Mesenchymal stem cell (in vitro differentiated cells and primary cell): ENCODE measurements around the gene ALG10B.
"Not testable (repeated sequence)": the region's sequence is repeated elsewhere in the genome, so short reads cannot be mapped to it uniquely, and the experiment has no call there.

ENCODE experiments used
- DNase-seq: peaks from one replicate; pipeline ENCODE4 v3.0.0-alpha.2; 2013
- H2AFZ ChIP-seq: one replicate; pipeline ENCODE4 v1.6.1; 2013; ENCODE audit warnings: low read depth, mild to moderate bottlenecking, control low read depth, inconsistent platforms, low read length, moderate library complexity
- H2AK5ac ChIP-seq: 2 replicates; pipeline ENCODE4 v1.6.1; 2013; ENCODE audit warnings: low read length, moderate library complexity, mild to moderate bottlenecking, inconsistent platforms; ENCODE audit not compliant: severe bottlenecking
- H2BK120ac ChIP-seq: one replicate; pipeline ENCODE4 v1.6.1; 2013; ENCODE audit warnings: low read depth, mild to moderate bottlenecking, inconsistent platforms, low read length, moderate library complexity
- H2BK12ac ChIP-seq, 2 experiments: one replicate each; pipeline ENCODE4 v1.6.1; 2013; ENCODE audit warnings: inconsistent platforms in 2 of 2, low read length in 2 of 2, mild to moderate bottlenecking in 2 of 2, moderate library complexity in 2 of 2, control low read depth in 1 of 2
- H2BK15ac ChIP-seq: one replicate; pipeline ENCODE4 v1.6.1; 2013; ENCODE audit warnings: mild to moderate bottlenecking, low read depth, inconsistent platforms; ENCODE audit not compliant: poor library complexity, severe bottlenecking
- H2BK5ac ChIP-seq: 2 replicates; pipeline ENCODE4 v1.6.1; 2013; ENCODE audit warnings: low read depth, mild to moderate bottlenecking, low read length, control low read depth, inconsistent platforms; ENCODE audit not compliant: poor library complexity, severe bottlenecking
- H3K14ac ChIP-seq, 2 experiments: one replicate each; pipeline ENCODE4 v1.6.1; 2013; ENCODE audit warnings: inconsistent platforms in 2 of 2, low read length in 2 of 2, control low read depth in 1 of 2, mild to moderate bottlenecking in 1 of 2, moderate library complexity in 1 of 2
- H3K18ac ChIP-seq, 2 experiments: one replicate each; pipeline ENCODE4 v1.6.1; 2013; ENCODE audit warnings: inconsistent platforms in 2 of 2, low read length in 2 of 2, control low read depth in 1 of 2, low read depth in 1 of 2, mild to moderate bottlenecking in 1 of 2
- H3K23ac ChIP-seq, 2 experiments: one replicate each; pipeline ENCODE4 v1.6.1; 2013; ENCODE audit warnings: inconsistent platforms in 2 of 2, low read length in 2 of 2, mild to moderate bottlenecking in 2 of 2, moderate library complexity in 2 of 2, control low read depth in 1 of 2
- H3K27ac ChIP-seq: 2 replicates; pipeline ENCODE4 v1.5.1; 2013; ENCODE audit warnings: mild to moderate bottlenecking, moderate library complexity, low read length, control low read depth, inconsistent platforms; ENCODE audit not compliant: poor library complexity, severe bottlenecking
- H3K27me3 ChIP-seq, 2 experiments: 2 replicates each; pipeline versions ENCODE4 v1.6.1 to v1.7.0; 2013; ENCODE audit warnings: low read length in 2 of 2, mild to moderate bottlenecking in 2 of 2, moderate library complexity in 2 of 2, control low read depth in 1 of 2, inconsistent platforms in 1 of 2; ENCODE audit not compliant: control insufficient read depth in 1 of 2, insufficient read depth in 1 of 2
- H3K36me3 ChIP-seq, 2 experiments: 2 replicates each; pipeline versions ENCODE4 v1.6.1 to v1.7.0; 2013; ENCODE audit warnings: low read length in 2 of 2, control low read depth in 1 of 2, inconsistent platforms in 1 of 2, low read depth in 1 of 2, mild to moderate bottlenecking in 1 of 2; ENCODE audit not compliant: insufficient read depth in 2 of 2, control insufficient read depth in 1 of 2
- H3K4ac ChIP-seq, 2 experiments: one replicate each; pipeline ENCODE4 v1.6.1; 2013; ENCODE audit warnings: inconsistent platforms in 2 of 2, low read length in 2 of 2, mild to moderate bottlenecking in 2 of 2, moderate library complexity in 2 of 2, control low read depth in 1 of 2, low read depth in 1 of 2
- H3K4me1 ChIP-seq: 2 replicates; pipeline ENCODE4 v1.6.1; 2013; ENCODE audit warnings: low read depth, low read length, control low read depth; ENCODE audit not compliant: control insufficient read depth, insufficient read depth
- H3K4me2 ChIP-seq: 2 replicates; pipeline ENCODE4 v1.6.1; 2013; ENCODE audit warnings: low read length, mild to moderate bottlenecking, inconsistent platforms; ENCODE audit not compliant: poor library complexity, severe bottlenecking
- H3K4me3 ChIP-seq, 2 experiments: 2 replicates each; pipeline versions ENCODE4 v1.5.1 to v1.7.0; 2013; ENCODE audit warnings: low read length in 2 of 2, mild to moderate bottlenecking in 2 of 2, control low read depth in 1 of 2, low read depth in 1 of 2; ENCODE audit not compliant: insufficient read depth in 1 of 2
- H3K79me1 ChIP-seq: replicated peaks from 2 replicates; pipeline ENCODE4 v1.6.1; 2013; ENCODE audit warnings: mild to moderate bottlenecking, control low read depth, low read length, inconsistent platforms; ENCODE audit not compliant: poor library complexity, severe bottlenecking
- H3K9ac ChIP-seq: 2 replicates; pipeline ENCODE4 v1.7.0; 2013; ENCODE audit warnings: mild to moderate bottlenecking, low read length, moderate library complexity
- H3K9me3 ChIP-seq: 2 replicates; pipeline ENCODE4 v1.7.0; 2013; ENCODE audit warnings: mild to moderate bottlenecking, low read length; ENCODE audit not compliant: control insufficient read depth
- H4K8ac ChIP-seq: one replicate; pipeline ENCODE4 v1.6.1; 2013; ENCODE audit warnings: inconsistent platforms, mild to moderate bottlenecking, low read length, moderate library complexity
- H4K91ac ChIP-seq: one replicate; pipeline ENCODE4 v1.6.1; 2013; ENCODE audit warnings: mild to moderate bottlenecking, low read length, inconsistent platforms
- WGBS: methylation state at CpG from one replicate; pipeline ENCODE4 v1.1.7; 2013; ENCODE audit warnings: mixed read lengths; 5-methylcytosine and 5-hydroxymethylcytosine counted together

The ALG10B gene

DNA sequence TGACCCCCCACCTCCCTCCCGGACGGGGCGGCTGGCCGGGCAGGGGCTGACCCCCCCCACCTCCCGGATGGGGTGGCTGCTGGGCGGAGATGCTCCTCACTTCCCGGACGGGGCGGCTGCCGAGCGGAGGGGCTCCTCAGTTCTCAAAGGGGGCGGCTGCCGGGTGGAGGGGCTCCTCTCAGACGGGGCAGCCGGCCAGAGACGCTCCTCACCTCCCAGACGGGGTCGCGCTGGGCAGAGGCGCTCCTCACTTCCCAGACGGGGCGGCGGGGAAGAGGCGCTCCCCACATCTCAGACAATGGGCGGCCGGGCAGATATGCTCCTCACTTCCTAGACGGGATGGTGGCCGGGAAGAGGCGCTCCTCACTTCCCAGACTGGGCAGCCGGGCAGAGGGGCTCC lies 13.8 kb downstream of the ALG10B start:
- not testable (repeated sequence) for H3K27me3 ChIP-seq, H2BK120ac ChIP-seq, H3K36me3 ChIP-seq, H2BK15ac ChIP-seq, H2AK5ac ChIP-seq, H3K4me2 ChIP-seq, H3K79me1 ChIP-seq, H3K4ac ChIP-seq, DNase-seq, H4K91ac ChIP-seq, H3K4me3 ChIP-seq, H3K27ac ChIP-seq, H3K9ac ChIP-seq, H3K14ac ChIP-seq, H4K8ac ChIP-seq, H2AFZ ChIP-seq, H3K9me3 ChIP-seq, H2BK5ac ChIP-seq, H3K4me1 ChIP-seq, H3K18ac ChIP-seq, H2BK12ac ChIP-seq, H3K23ac ChIP-seq
- WGBS: 95% methylated on average over 22 of the region's 30 CpGs

DNA sequence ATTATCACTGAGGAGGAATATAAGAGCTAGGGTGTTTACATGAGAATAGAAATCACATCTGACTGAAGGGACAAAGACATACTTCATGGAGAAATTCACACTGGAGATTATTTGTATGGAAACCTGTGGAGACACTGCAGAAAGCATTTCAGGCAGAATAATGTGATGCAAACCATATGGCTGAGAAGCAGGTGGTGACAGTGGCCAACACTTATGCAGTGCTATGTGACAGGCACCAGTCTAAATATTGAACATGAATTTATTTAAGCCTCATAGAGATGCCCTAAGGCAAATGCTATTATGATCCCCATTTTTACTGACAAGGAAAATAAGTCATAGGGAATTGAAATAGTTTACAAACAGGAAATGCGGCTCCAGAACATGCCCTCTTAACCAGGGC lies 16.2 kb downstream of the ALG10B start:
- no peaks in the 10 kb centered on the region for H3K9me3 ChIP-seq
- no peak overlapping the region for H2BK15ac ChIP-seq
- no peak overlapping the region for H2AFZ ChIP-seq
- H4K8ac ChIP-seq: no peak overlapping the region
- H3K4me3 ChIP-seq: no peak overlapping the region
- no peak overlapping the region for H3K4ac ChIP-seq
- no peak overlapping the region for H2BK120ac ChIP-seq
- H3K79me1 ChIP-seq: no peaks in the 10 kb centered on the region
- no peak overlapping the region for H3K14ac ChIP-seq
- no peak overlapping the region for H2BK12ac ChIP-seq
- H4K91ac ChIP-seq: no peak overlapping the region
- H3K23ac ChIP-seq: no peak overlapping the region
- no peak for DNase-seq
- H2AK5ac ChIP-seq: no peak overlapping the region
- no peak overlapping the region for H3K18ac ChIP-seq
- no peak overlapping the region for H2BK5ac ChIP-seq
- 100% methylated on average over 1 of the region's 1 CpG for WGBS
- H3K9ac ChIP-seq: no peak overlapping the region
- H3K27ac ChIP-seq: no peak overlapping the region
- no peaks in the 10 kb centered on the region for H3K36me3 ChIP-seq
- H3K4me1 ChIP-seq: no peaks in the 10 kb centered on the region
- no peaks in the 10 kb centered on the region for H3K27me3 ChIP-seq
- H3K4me2 ChIP-seq: no peak overlapping the region

DNA sequence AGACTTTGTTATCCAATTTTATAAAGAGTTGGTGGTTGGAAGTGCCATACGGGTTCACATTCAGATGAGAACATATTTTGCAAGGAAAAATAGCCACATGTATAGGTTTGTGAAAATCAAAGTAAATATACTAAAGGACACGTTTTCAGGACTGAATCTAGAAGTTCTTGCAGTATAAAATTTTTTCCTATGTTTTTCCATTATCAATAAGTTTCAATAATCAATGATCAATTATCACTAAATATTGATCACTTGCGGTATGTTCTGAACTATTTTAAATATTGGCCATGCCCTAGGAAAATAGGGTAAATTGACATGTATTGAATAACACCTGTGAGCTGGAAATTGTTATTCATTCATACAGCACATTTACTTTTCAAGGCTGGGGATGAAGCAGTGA lies 25.9 kb downstream of the ALG10B start:
- Histone ChIP-seq H2AK5ac (no peak overlapping the region), H3K4me1 (no peaks in the 10 kb centered on the region), H3K27ac (no peak overlapping the region), H2AFZ (no peak overlapping the region), H3K79me1 (no peaks in the 10 kb centered on the region), H2BK12ac (no peak overlapping the region), H2BK15ac (no peak overlapping the region), H3K9me3 (no peaks in the 10 kb centered on the region), H2BK120ac (no peak overlapping the region), H3K4ac (no peak overlapping the region), H3K14ac (no peak overlapping the region), H2BK5ac (no peak overlapping the region), H4K8ac (no peak overlapping the region), H3K27me3 (no peaks in the 10 kb centered on the region), H3K9ac (no peak overlapping the region), H3K4me2 (no peak overlapping the region), H3K4me3 (no peak overlapping the region), H3K36me3 (no peaks in the 10 kb centered on the region), H3K18ac (no peak overlapping the region), H4K91ac (no peak overlapping the region), H3K23ac (no peak overlapping the region)
- WGBS: no CpG with 5 or more reads among the region's 3 CpGs
- DNase-seq: no peak

DNA sequence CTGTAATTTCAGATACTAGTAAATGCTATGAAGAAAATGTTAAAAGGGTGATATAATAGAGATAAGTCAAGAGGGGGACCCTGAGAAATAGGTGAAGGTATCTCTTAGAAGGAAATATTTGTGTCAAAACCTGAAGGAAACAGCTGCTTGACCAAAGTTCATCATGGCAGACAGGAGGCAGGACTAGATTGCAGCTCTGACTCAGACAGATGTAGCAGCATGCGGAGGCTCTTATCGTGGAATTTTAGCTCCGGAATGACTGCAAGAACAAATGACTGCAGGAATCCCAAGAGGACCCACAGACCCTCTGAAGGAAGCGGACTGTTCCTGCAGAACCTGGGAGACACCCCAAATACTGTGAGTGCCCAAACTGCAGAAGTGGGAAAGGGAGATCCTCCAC lies 26.7 kb downstream of the ALG10B start:
- H3K9me3 ChIP-seq, H3K23ac ChIP-seq, H3K4me2 ChIP-seq, H3K14ac ChIP-seq, H3K4me1 ChIP-seq, H4K91ac ChIP-seq, H2BK12ac ChIP-seq, H3K27me3 ChIP-seq, H3K4ac ChIP-seq, H2AFZ ChIP-seq, H3K9ac ChIP-seq, H2AK5ac ChIP-seq, H3K36me3 ChIP-seq, H3K18ac ChIP-seq, H3K79me1 ChIP-seq, H3K27ac ChIP-seq, H4K8ac ChIP-seq, H2BK15ac ChIP-seq, H2BK5ac ChIP-seq, DNase-seq, H3K4me3 ChIP-seq, H2BK120ac ChIP-seq: not testable (repeated sequence)
- 63% methylated on average over 4 of the region's 4 CpGs for WGBS
